ENCODE data around the gene HEBP2. TPM values are rescaled to one million over a fixed set of nuclear protein-coding genes. Genes with fewer than 3 reads are reported as not detected.

Gene HEBP2
- total and polyA plus RNA-seq, 2 of the 13 experiments (the other 11 are each of a cell fraction or from before 2014, with no cell fraction given): 16.0 to 72.8 TPM

DNA sequence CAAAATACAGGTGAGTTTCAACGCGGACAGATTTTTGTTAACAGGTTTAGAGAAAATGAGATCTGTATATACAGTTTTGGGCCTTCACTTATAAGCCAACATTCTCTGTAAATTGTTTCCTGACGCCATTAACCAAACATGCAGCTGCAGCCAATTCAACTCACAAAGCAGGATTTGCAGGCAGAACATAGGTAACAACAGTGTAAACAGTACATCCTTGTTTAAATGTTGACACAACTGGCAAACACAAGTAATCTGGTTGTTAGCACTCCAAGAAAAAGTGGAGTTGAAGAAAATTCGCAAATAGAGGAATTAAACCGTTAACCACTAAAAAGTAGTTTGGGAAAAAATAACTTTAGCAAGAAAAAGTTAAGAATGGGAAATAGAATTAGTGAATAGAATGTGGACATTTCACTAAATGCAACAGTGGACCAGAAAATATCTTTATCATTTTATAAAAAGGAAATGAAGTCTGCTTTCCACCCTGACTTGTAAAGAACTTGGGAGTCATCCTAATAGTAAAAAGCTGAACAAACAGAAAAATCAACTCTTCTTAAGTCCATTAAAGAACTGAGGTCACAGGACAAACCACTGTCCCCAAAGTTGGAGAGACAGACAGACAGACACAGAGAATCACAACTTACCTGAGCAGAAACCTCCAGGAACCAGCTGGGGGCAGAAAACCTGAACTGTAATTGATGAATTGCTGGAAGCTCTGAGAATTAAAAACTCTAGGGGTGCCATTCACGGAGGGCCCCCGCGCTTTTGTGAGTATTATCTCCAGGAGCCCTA, 16.2 kb upstream of the HEBP2 start (continued):
- TF ChIP-seq ZNF225 (CRISPR knock-in tag; IDR thresholded peaks at IDR 0.05) (no peak), ZBTB46 (CRISPR knock-in tag; IDR thresholded peaks at IDR 0.05; ENCODE audit: borderline replicate concordance) (no peak), ZNF550 (CRISPR knock-in tag; IDR thresholded peaks at IDR 0.05; ENCODE audit: borderline replicate concordance) (no peak), AGO2 (optimal IDR thresholded peaks at IDR 0.05; ENCODE audit: low read depth, low read length) (no peak), SMAD3 (CRISPR knock-in tag; IDR thresholded peaks at IDR 0.05) (0 out of 2 replicates have a peak, but pooled peaks have one; percentile 33), ZGPAT (CRISPR knock-in tag; IDR thresholded peaks at IDR 0.05) (no peak), TRAFD1 (CRISPR knock-in tag; IDR thresholded peaks at IDR 0.05; ENCODE audit: borderline replicate concordance) (no peak), ZNF878 (CRISPR knock-in tag; IDR thresholded peaks at IDR 0.05) (peak; percentile 52; the same call in 1 of the 2 replicates), ZNF784 (CRISPR knock-in tag; IDR thresholded peaks at IDR 0.05; ENCODE audit: borderline replicate concordance) (no peak), NFYC (CRISPR knock-in tag; IDR thresholded peaks at IDR 0.05) (no peak), SNRNP70 (IDR thresholded peaks at IDR 0.05; ENCODE audit: low read depth, low read length) (no peak), ZNF775 (CRISPR knock-in tag; IDR thresholded peaks at IDR 0.05; ENCODE audit: borderline replicate concordance) (no peak), ZNF350 (CRISPR knock-in tag; IDR thresholded peaks at IDR 0.05; ENCODE audit: borderline replicate concordance, low read depth) (no peak), ZNF136 (CRISPR knock-in tag; IDR thresholded peaks at IDR 0.05; ENCODE audit: low read depth) (no peak), TAF1 (CRISPR knock-in tag; IDR thresholded peaks at IDR 0.05) (no peak), ZNF33A (CRISPR knock-in tag; IDR thresholded peaks at IDR 0.05; ENCODE audit: borderline replicate concordance) (0 out of 2 replicates have a peak, but pooled peaks have one; percentile 36), AGO1 (IDR thresholded peaks at IDR 0.05; ENCODE audit: low read depth, low read length, poor library complexity, severe bottlenecking) (no peak), REPIN1 (CRISPR knock-in tag; IDR thresholded peaks at IDR 0.05; ENCODE audit: borderline replicate concordance, low read depth) (no peak)
- TF ChIP-seq, protein P1, sequence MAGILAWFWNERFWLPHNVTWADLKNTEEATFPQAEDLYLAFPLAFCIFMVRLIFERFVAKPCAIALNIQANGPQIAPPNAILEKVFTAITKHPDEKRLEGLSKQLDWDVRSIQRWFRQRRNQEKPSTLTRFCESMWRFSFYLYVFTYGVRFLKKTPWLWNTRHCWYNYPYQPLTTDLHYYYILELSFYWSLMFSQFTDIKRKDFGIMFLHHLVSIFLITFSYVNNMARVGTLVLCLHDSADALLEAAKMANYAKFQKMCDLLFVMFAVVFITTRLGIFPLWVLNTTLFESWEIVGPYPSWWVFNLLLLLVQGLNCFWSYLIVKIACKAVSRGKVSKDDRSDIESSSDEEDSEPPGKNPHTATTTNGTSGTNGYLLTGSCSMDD (CRISPR knock-in tag; IDR thresholded peaks at IDR 0.05): no peak
- TF ChIP-seq, protein P2, sequence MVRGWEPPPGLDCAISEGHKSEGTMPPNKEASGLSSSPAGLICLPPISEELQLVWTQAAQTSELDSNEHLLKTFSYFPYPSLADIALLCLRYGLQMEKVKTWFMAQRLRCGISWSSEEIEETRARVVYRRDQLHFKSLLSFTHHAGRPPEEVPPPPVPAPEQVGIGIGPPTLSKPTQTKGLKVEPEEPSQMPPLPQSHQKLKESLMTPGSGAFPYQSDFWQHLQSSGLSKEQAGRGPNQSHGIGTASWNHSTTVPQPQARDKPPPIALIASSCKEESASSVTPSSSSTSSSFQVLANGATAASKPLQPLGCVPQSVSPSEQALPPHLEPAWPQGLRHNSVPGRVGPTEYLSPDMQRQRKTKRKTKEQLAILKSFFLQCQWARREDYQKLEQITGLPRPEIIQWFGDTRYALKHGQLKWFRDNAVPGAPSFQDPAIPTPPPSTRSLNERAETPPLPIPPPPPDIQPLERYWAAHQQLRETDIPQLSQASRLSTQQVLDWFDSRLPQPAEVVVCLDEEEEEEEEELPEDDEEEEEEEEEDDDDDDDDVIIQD (CRISPR knock-in tag; IDR thresholded peaks at IDR 0.05; ENCODE audit: low read depth): no peak
